22Rv1 (cell line): ENCODE data around the gene AFG3L2.

Experiments used
- CTCF ChIP-seq: fragments of 450-650 bp; IDR thresholded peaks from 2 replicates; pipeline ENCODE4 v1.5.1; 2017; ENCODE audit warnings: mild to moderate bottlenecking
- ZFX ChIP-seq: fragments of 450-650 bp; IDR thresholded peaks from 2 replicates; pipeline ENCODE4 v1.6.1; 2017; ENCODE audit warnings: antibody characterized with exemption, borderline replicate concordance

DNA sequence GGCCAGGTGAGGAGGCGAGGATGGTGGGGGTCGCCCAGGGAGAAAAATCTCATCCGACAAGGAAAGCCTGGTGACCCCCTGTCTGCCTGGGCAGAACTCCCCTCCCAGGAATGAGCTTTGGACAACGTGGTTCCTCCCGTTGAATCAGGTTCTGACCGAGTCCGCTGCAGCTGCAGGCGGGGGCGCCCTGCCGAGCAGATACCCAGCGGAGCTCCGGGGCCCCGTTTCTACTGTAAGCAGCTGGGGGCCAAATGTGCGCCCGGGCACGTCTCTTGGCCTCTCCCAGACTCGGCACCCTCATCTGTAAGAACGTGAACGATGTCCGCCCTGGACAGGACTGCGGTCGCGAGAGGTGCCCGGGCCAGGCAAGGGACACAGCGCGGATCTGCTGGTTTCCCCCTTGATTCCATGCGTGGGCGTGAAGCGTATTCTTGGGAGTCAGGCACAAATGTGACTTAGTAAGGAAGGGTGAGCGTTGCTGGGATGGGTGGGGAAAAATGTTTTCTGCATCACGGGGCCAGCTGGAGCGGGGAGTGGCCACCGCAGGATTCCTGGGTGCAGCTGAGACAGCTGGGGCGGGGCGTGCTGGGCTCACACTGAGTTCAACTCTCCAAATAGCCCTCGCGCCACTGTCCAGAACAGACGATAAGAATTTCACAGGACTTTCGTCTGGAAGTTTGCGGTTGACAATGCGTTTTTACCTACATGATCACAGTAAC is 89.2 kb downstream of the AFG3L2 start:
- TF ChIP-seq CTCF (no peak), ZFX (no peak)
